ENCODE measurements around the gene PCBP3. TPM values are rescaled to one million over a fixed set of nuclear protein-coding genes. Genes with fewer than 3 reads are reported as not detected.

PCBP3 gene
- total and polyA plus RNA-seq, 4 donors = 0.36 to 1.6 (median 0.42) TPM

DNA sequence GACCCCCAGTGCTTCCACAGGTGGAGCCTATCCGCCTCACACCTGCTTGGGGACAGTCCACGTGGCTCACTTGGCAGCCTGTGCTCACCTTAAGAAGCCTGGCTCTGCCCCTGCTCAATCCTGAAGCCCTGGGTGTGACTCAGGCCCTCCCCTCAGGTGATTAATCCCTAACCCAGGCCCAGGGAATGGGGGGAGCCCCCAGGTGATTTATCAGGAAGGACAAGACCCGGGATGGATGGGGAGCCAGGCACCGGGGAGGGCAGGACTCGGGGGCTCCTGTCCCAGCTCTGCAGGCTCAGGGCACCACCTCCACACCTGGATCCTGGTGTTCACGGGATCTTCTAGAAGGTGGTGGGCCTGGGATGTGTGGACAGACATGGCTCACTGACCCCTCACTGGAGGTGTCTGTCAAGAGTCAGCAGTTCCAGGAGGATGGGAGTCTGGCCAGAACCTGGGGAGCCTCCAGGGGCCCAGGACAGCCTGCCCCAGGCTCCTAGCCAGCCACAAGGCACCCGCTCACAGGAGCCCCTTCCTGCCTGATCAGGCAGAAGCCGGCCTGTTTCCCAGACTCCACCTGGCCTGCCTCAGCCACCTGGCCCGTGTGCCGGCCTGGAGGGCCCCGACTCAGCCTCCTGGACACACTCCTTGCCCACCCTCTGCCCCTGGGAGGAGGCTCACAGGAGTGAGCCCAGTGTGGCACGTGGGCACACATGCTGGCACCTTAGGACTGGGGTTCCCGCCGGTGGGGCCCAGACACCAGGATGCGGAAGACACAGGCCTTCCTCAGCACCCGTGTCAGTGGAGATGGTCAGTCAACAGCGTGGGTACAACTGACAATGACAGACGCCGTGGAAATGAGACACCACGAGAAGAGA, 299.5 kb downstream of the PCBP3 start (continued):
- TF ChIP-seq, protein P1, sequence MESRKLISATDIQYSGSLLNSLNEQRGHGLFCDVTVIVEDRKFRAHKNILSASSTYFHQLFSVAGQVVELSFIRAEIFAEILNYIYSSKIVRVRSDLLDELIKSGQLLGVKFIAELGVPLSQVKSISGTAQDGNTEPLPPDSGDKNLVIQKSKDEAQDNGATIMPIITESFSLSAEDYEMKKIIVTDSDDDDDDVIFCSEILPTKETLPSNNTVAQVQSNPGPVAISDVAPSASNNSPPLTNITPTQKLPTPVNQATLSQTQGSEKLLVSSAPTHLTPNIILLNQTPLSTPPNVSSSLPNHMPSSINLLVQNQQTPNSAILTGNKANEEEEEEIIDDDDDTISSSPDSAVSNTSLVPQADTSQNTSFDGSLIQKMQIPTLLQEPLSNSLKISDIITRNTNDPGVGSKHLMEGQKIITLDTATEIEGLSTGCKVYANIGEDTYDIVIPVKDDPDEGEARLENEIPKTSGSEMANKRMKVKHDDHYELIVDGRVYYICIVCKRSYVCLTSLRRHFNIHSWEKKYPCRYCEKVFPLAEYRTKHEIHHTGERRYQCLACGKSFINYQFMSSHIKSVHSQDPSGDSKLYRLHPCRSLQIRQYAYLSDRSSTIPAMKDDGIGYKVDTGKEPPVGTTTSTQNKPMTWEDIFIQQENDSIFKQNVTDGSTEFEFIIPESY (IDR thresholded peaks at IDR 0.05) = no peak
- TF ChIP-seq RAD21 (IDR thresholded peaks at IDR 0.05) (no peak), EGR1 (IDR thresholded peaks at IDR 0.05; ENCODE audit: low read depth in 2 of 2) (no peak)

DNA sequence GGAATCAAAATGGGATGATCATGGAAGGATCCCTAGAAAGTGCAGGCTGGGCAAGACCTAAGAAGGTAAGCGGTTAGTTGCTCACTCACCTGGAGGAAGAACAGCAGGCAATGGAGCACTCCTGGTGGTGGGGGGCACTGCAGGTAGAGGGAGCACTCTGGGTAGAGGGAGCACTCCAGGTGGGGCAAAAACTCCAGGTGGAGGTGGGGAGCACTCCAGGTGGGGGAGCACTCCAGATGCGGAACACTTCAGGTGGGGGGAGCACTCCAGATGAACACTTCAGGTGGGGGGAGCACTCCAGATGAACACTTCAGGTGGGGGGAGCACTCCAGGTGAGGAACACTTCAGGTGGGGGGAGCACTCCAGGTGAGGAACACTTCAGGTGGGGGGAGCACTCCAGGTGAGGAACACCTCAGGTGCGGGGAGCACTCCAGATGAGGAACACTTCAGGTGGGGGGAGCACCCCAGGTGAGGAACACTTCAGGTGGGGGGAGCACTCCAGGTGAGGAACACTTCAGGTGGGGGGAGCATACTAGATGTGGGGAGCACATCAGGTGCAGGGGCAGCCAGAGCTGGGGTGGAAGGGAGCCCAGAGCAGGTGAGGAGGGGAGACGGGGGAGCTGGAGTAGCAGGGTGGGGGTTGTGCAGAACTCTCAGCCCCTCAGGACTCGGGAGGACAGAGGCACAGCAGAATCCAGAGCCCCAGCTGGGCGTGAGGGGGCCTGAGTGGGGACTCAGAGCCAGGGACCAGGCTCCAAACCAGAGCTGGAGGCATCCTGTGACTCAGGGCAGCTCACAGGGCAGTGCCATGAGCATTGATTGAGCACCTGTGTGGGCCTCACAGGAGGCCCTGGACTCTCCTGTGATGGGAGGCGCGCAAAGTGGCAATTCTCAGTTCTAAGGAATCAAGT, 300.4 kb downstream of the PCBP3 start:
- 92% methylated on average over 8 of the region's 8 CpGs for WGBS

DNA sequence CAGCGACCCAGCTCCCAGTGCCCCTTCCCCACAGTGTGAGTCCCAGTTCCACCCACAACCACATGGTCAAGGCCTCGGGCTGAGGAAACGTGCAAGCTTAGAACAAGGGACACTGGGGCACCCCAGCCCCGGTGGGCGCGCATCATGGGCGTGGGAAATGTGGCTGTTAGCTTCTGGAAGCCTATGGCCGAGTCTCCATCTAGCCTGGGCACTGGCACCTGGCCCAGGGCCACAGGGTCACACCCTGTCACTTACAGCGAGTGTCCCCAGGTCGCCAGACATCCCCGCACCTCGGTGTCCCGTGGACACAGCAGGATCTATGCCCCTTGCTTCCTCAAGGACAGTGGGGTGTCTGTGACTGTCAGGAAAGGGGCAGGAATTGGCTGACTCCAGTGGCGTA, 301.1 kb downstream of the PCBP3 start:
- H3K27me3 ChIP-seq (ENCODE audit: control insufficient read depth in 4 of 4, insufficient read depth in 4 of 4, low read length in 3 of 4) = no peaks in the 10 kb centered on the region
- no peak for TF ChIP-seq FOXA2 (IDR thresholded peaks at IDR 0.05)
- no peak for TF ChIP-seq HNF4A (conservative IDR thresholded peaks at IDR 0.05)
- TF ChIP-seq, protein P2, sequence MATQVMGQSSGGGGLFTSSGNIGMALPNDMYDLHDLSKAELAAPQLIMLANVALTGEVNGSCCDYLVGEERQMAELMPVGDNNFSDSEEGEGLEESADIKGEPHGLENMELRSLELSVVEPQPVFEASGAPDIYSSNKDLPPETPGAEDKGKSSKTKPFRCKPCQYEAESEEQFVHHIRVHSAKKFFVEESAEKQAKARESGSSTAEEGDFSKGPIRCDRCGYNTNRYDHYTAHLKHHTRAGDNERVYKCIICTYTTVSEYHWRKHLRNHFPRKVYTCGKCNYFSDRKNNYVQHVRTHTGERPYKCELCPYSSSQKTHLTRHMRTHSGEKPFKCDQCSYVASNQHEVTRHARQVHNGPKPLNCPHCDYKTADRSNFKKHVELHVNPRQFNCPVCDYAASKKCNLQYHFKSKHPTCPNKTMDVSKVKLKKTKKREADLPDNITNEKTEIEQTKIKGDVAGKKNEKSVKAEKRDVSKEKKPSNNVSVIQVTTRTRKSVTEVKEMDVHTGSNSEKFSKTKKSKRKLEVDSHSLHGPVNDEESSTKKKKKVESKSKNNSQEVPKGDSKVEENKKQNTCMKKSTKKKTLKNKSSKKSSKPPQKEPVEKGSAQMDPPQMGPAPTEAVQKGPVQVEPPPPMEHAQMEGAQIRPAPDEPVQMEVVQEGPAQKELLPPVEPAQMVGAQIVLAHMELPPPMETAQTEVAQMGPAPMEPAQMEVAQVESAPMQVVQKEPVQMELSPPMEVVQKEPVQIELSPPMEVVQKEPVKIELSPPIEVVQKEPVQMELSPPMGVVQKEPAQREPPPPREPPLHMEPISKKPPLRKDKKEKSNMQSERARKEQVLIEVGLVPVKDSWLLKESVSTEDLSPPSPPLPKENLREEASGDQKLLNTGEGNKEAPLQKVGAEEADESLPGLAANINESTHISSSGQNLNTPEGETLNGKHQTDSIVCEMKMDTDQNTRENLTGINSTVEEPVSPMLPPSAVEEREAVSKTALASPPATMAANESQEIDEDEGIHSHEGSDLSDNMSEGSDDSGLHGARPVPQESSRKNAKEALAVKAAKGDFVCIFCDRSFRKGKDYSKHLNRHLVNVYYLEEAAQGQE (IDR thresholded peaks at IDR 0.05) = no peak
- TF ChIP-seq HNF4G (IDR thresholded peaks at IDR 0.05) = no peak
- TF ChIP-seq, protein P3, sequence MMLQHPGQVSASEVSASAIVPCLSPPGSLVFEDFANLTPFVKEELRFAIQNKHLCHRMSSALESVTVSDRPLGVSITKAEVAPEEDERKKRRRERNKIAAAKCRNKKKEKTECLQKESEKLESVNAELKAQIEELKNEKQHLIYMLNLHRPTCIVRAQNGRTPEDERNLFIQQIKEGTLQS (IDR thresholded peaks at IDR 0.05) = no peak
- TF ChIP-seq NR2F2 (IDR thresholded peaks at IDR 0.05) = no peak
- TF ChIP-seq TAF1 (conservative IDR thresholded peaks at IDR 0.05) = no peak
- TF ChIP-seq FOXA1 (IDR thresholded peaks at IDR 0.05) = no peak
- TF ChIP-seq, protein P1 (IDR thresholded peaks at IDR 0.05) = no peak

More for the DNA sequence above, 300.4 kb downstream of the PCBP3 start:
- H3K4me3 ChIP-seq (ENCODE audit: low read depth in 1 of 3, low read length in 3 of 3) = no peak overlapping the region
- no peak for DNase-seq (ENCODE audit: low spot score)
- no peaks in the 10 kb centered on the region for H3K4me1 ChIP-seq (ENCODE audit: control insufficient read depth in 4 of 4, insufficient read depth in 4 of 4, low read length in 3 of 4)
- H3K9me3 ChIP-seq (ENCODE audit: control insufficient read depth in 4 of 4, low read length in 3 of 4) = no peaks in the 10 kb centered on the region
- H3K9ac ChIP-seq (ENCODE audit: low read depth in 1 of 2, low read length in 2 of 2) = no peak overlapping the region
- no peaks in the 10 kb centered on the region for H3K27me3 ChIP-seq (ENCODE audit: control insufficient read depth in 4 of 4, insufficient read depth in 4 of 4, low read length in 3 of 4)
- TF ChIP-seq NR2F2 (IDR thresholded peaks at IDR 0.05) = no peak
- TF ChIP-seq, protein P4, sequence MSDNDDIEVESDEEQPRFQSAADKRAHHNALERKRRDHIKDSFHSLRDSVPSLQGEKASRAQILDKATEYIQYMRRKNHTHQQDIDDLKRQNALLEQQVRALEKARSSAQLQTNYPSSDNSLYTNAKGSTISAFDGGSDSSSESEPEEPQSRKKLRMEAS (IDR thresholded peaks at IDR 0.05) = no peak
- TF ChIP-seq, protein P2 (IDR thresholded peaks at IDR 0.05) = no peak
- no peak overlapping the region for H3K27ac ChIP-seq (ENCODE audit: low read depth in 1 of 2, low read length in 2 of 2)
- H3K36me3 ChIP-seq (ENCODE audit: control insufficient read depth in 4 of 4, insufficient read depth in 3 of 4, low read depth in 1 of 4, low read length in 3 of 4) = no peaks in the 10 kb centered on the region

More for the DNA sequence above, 301.1 kb downstream of the PCBP3 start:
- Histone ChIP-seq H3K9ac (ENCODE audit: low read depth in 1 of 2, low read length in 2 of 2) (no peak overlapping the region), H3K9me3 (ENCODE audit: control insufficient read depth in 4 of 4, low read length in 3 of 4) (no peaks in the 10 kb centered on the region), H3K4me1 (ENCODE audit: control insufficient read depth in 4 of 4, insufficient read depth in 4 of 4, low read length in 3 of 4) (no peaks in the 10 kb centered on the region), H3K4me3 (ENCODE audit: low read depth in 1 of 3, low read length in 3 of 3) (no peak overlapping the region), H3K27ac (ENCODE audit: low read depth in 1 of 2, low read length in 2 of 2) (no peak overlapping the region), H3K36me3 (ENCODE audit: control insufficient read depth in 4 of 4, insufficient read depth in 3 of 4, low read depth in 1 of 4, low read length in 3 of 4) (no peaks in the 10 kb centered on the region)
- 91% methylated on average over 14 of the region's 14 CpGs for WGBS
- DNase-seq (ENCODE audit: low spot score) = no peak
